IPS-20b (cell line): ENCODE measurements around the gene FAM241A.

ENCODE experiments used
- H3K27ac ChIP-seq: one replicate; pipeline ENCODE4 v1.5.1; 2013; ENCODE audit warnings: low read length
- H3K27me3 ChIP-seq: 2 replicates; pipeline ENCODE4 v1.6.1; 2013; ENCODE audit warnings: mild to moderate bottlenecking, low read length, inconsistent platforms; ENCODE audit not compliant: insufficient read depth
- H3K36me3 ChIP-seq: 2 replicates; pipeline ENCODE4 v1.6.1; 2013; ENCODE audit warnings: low read depth, mild to moderate bottlenecking, inconsistent platforms, low read length, moderate library complexity; ENCODE audit not compliant: insufficient read depth
- H3K4me1 ChIP-seq: 2 replicates; pipeline ENCODE4 v1.6.1; 2013; ENCODE audit warnings: mild to moderate bottlenecking, control low read depth, inconsistent platforms, low read length, moderate library complexity; ENCODE audit not compliant: insufficient read depth
- H3K4me3 ChIP-seq: 2 replicates; pipeline ENCODE4 v1.5.1; 2013; ENCODE audit warnings: mild to moderate bottlenecking, low read length, inconsistent platforms
- H3K9ac ChIP-seq: 2 replicates; pipeline ENCODE4 v1.6.1; 2013; ENCODE audit warnings: low read depth, mild to moderate bottlenecking, inconsistent platforms, low read length, moderate library complexity
- H3K9me3 ChIP-seq: 2 replicates; pipeline ENCODE4 v1.6.1; 2013; ENCODE audit warnings: mild to moderate bottlenecking, low read depth, low read length, inconsistent platforms; ENCODE audit not compliant: insufficient read depth

FAM241A gene

GRCh38 chr4:112230879-112231778, 85.9 kb downstream of the FAM241A start:
- H3K27ac ChIP-seq, result peak overlapping the region; percentile 88
- H3K36me3 ChIP-seq, result no peaks in the 10 kb centered on the region
- no peaks in the 10 kb centered on the region for H3K27me3 ChIP-seq
- peaks cover 10% of the 10 kb centered on the region; the same call in 1 of the 2 replicates for H3K4me1 ChIP-seq
- H3K4me3 ChIP-seq, result peak overlapping the region; percentile 96
- no peaks in the 10 kb centered on the region for H3K9me3 ChIP-seq
- H3K9ac ChIP-seq, result peak overlapping the region; percentile 97

- Histone ChIP-seq H3K4me3 (peak within 1 kb of the TSS; percentile 96), H3K9ac (peak within 1 kb of the TSS; percentile 97), H3K9me3 (no peaks in the 10 kb centered on the region), H3K27me3 (no peaks in the 10 kb centered on the region), H3K27ac (peak within 1 kb of the TSS; percentile 88), H3K36me3 (no peaks in the 10 kb centered on the region), H3K4me1 (peaks cover 10% of the 10 kb centered on the region; the same call in 1 of the 2 replicates)
Observed at GRCh38 chr4:112231779-112232713, 86.8 kb downstream of the FAM241A start, which contains the start of gene AP1AR. Gene AP1AR, plus strand, starts transcription at chr4:112231787. Its CDS starts 305 bp downstream, at chr4:112232092.

GRCh38 chr4:112234952-112235609, 89.8 kb downstream of the FAM241A start:
- Histone ChIP-seq H3K9me3 (no peaks in the 10 kb centered on the region), H3K27me3 (no peaks in the 10 kb centered on the region), H3K4me3 (no peak overlapping the region), H3K27ac (no peak overlapping the region), H3K4me1 (peaks cover 14% of the 10 kb centered on the region; the same call in 1 of the 2 replicates), H3K36me3 (no peaks in the 10 kb centered on the region), H3K9ac (no peak overlapping the region)

GRCh38 chr4:112236040-112236439, 90.8 kb downstream of the FAM241A start:
- no peak overlapping the region for H3K27ac ChIP-seq
- no peaks in the 10 kb centered on the region for H3K36me3 ChIP-seq
- H3K9me3 ChIP-seq, result no peaks in the 10 kb centered on the region
- H3K9ac ChIP-seq, result no peak overlapping the region
- no peaks in the 10 kb centered on the region for H3K27me3 ChIP-seq
- peaks cover 14% of the 10 kb centered on the region; the same call in 1 of the 2 replicates for H3K4me1 ChIP-seq
- no peak overlapping the region for H3K4me3 ChIP-seq

GRCh38 chr4:112238833-112239232, 93.6 kb downstream of the FAM241A start:
- Histone ChIP-seq H3K27ac (no peak overlapping the region), H3K36me3 (no peaks in the 10 kb centered on the region), H3K4me1 (peaks cover 8% of the 10 kb centered on the region; the same call in 1 of the 2 replicates), H3K9me3 (no peaks in the 10 kb centered on the region), H3K9ac (no peak overlapping the region), H3K27me3 (no peaks in the 10 kb centered on the region), H3K4me3 (no peak overlapping the region)
